ENCODE results near the gene KLK3.

DNA sequence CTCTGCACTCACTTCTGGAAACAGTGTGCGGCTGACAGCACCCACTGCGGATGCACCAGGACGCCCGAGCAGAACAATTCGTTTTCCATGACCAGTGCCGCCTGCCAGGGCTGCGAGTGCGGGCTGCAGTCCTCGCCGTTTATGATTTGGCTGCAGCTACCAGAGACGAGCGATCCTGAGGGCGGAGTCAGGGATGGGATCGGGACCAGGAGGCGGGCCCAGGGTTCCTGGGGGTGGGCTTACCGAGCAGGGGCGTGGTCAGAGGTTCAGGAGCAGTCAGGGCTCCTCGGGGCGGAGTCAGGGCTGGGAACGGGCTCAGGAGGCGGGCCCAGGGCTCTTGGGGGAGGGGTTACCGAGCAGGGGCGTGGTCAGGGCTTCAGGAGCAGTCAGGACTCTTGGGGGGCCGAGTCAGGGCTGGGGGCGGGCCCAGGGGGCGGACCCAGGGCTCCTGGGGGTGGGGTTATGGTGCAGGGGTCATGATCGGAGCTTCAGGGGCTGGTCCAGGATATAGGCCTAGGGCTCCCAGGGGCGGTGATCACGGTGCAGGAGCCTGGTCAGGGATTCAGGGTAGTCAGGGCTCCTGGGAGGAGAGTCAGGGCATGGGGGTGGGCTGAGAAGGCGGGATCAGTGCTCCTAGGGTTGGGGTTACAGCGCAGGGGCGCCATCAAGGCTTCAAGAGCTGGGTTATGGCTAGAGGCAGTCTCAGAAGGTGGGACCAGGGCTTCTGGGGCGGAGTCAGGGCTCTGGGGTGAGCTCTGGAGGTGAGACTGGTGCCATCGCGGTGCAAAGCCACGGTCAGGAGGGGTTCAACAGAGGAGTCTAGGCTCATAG is 54.7 kb downstream of the KLK3 start:
- TF ChIP-seq POLR2AphosphoS5 (IDR thresholded peaks at IDR 0.05; ENCODE audit: low read depth, low read length) (no peak), POLR2A (IDR thresholded peaks at IDR 0.05; ENCODE audit: low read depth, low read length) (no peak)

Data from GM12892 (cell line).